ENCODE measurements around the gene HEXIM1. TPM values are rescaled to one million over a fixed set of nuclear protein-coding genes. Genes with fewer than 3 reads are reported as not detected.

HEXIM1 gene
- total RNA-seq, 1 donor from 2014 or later = 20.0 TPM

DNA sequence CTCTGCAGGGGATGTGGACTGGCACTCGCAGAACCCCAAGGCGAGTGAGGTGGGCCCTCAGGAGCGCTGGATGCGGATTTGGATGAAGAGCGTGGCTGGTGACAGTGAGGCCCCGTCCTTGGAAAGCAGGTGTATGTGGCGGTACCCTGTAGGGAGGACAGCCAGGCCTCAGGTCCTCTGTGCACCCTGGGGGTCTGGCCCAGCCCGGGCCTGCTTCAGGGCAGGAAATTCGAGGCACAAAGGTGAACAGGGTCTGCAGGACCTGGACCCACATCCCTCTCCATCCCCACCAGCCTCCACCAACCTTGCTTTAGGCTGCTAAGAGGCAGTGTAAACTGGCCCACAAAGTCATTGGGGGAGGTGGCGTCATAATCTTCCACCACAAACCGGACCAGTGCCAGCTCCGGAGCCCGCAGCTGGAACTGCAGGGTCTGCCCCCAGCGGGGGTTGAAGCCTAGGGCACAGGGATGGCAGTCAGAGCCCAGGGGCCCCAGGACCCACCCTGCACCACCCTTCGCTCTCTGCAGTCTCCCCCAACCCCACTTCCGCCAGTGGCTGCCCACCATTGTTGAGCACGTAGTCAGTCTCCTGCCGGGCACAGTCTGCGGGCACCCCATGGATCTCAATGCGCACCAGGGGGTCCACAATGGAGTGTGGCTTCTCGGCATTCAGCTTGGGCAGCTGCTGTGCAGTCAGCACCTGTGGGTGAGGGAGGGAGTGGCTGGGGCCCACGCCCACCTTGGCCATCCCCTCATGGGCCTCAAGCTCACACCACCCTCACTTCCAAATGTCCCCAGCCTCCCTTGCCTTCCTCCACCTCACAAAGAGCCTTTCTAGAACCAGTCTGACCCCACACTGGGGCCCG, 35.5 kb upstream of the HEXIM1 start:
- TF ChIP-seq CTCF (IDR thresholded peaks at IDR 0.05; ENCODE audit: insufficient read depth, low read length, poor library complexity, severe bottlenecking) = no peak
- Histone ChIP-seq H3K27me3 (ENCODE audit: control insufficient read depth, insufficient read depth, low read length) (no peaks in the 10 kb centered on the region), H3K36me3 (ENCODE audit: control insufficient read depth, insufficient read depth, low read length) (no peaks in the 10 kb centered on the region), H3K4me3 (ENCODE audit: low read depth, low read length) (no peak overlapping the region)
- DNase-seq (ENCODE audit: low read depth) = no peak

DNA sequence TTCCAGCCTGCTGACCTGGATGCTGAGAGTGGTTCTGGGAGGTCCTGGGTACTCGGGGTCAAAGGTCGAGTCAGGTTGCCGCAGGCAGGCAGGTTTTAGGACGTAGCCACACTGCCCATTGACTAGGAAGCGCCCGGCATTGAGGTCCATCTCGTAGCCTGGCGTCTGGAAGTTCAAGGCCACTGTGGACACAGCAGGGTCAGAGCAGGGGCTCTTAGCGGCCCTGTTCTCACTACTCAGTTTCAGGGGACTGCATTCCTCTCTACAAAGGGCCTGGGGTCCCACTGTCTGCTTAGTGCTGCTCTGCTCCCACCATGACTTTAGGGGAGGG, 34.9 kb upstream of the HEXIM1 start:
- H3K4me3 ChIP-seq (ENCODE audit: low read depth, low read length) = no peak overlapping the region
- H3K27me3 ChIP-seq (ENCODE audit: control insufficient read depth, insufficient read depth, low read length) = no peaks in the 10 kb centered on the region
- DNase-seq (ENCODE audit: low read depth) = no peak
- no peaks in the 10 kb centered on the region for H3K36me3 ChIP-seq (ENCODE audit: control insufficient read depth, insufficient read depth, low read length)
- no peak for TF ChIP-seq CTCF (IDR thresholded peaks at IDR 0.05; ENCODE audit: insufficient read depth, low read length, poor library complexity, severe bottlenecking)

GRCh38 chr17:45114117-45114932, 34.0 kb upstream of the HEXIM1 start:
- no peak for DNase-seq (ENCODE audit: low read depth)
- Histone ChIP-seq H3K36me3 (ENCODE audit: control insufficient read depth, insufficient read depth, low read length) (no peaks in the 10 kb centered on the region), H3K27me3 (ENCODE audit: control insufficient read depth, insufficient read depth, low read length) (no peaks in the 10 kb centered on the region), H3K4me3 (ENCODE audit: low read depth, low read length) (no peak overlapping the region)
- TF ChIP-seq CTCF (IDR thresholded peaks at IDR 0.05; ENCODE audit: insufficient read depth, low read length, poor library complexity, severe bottlenecking) = no peak

GRCh38 chr17:45115015-45115625, 33.2 kb upstream of the HEXIM1 start:
- Histone ChIP-seq H3K4me3 (ENCODE audit: low read depth, low read length) (no peak overlapping the region), H3K36me3 (ENCODE audit: control insufficient read depth, insufficient read depth, low read length) (peaks cover under 1% of the 10 kb centered on the region), H3K27me3 (ENCODE audit: control insufficient read depth, insufficient read depth, low read length) (no peaks in the 10 kb centered on the region)
- no peak for DNase-seq (ENCODE audit: low read depth)
- TF ChIP-seq CTCF (IDR thresholded peaks at IDR 0.05; ENCODE audit: insufficient read depth, low read length, poor library complexity, severe bottlenecking) = no peak

DNA sequence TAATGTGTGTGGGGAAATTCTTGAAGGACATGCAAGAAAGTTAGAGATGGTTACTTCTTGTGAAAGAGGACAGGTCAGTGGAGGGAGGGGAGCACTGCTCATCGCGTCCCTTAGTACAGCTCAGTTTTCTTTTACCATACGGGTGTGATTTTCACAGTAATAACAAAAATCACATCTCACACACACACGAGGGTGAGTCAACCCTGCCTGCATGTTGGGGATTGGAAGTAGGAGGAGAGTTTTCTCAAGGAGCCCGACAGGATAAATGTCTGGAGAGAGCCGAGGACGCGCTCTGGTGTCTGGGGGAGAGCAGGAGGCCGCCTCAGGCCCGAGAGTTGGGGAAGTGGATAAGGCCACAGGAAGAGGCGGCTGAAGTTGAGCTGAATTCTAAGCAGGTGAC, 32.4 kb upstream of the HEXIM1 start:
- peaks cover 2% of the 10 kb centered on the region for H3K36me3 ChIP-seq (ENCODE audit: control insufficient read depth, insufficient read depth, low read length)
- TF ChIP-seq CTCF (IDR thresholded peaks at IDR 0.05; ENCODE audit: insufficient read depth, low read length, poor library complexity, severe bottlenecking) = no peak

More for the DNA sequence above, 32.4 kb upstream of the HEXIM1 start:
- no peak overlapping the region for H3K4me3 ChIP-seq (ENCODE audit: low read depth, low read length)
- no peak for DNase-seq (ENCODE audit: low read depth)
- no peaks in the 10 kb centered on the region for H3K27me3 ChIP-seq (ENCODE audit: control insufficient read depth, insufficient read depth, low read length)
